NCI-H128 (cell line): Measurements from ENCODE around the gene ATP11A.

Source experiments
- DNase-seq: peaks from one replicate; lab custom pipeline; 2025; ENCODE audit not compliant: unreplicated experiment; lab: John Stamatoyannopoulos, UW

Gene ATP11A

GRCh38 chr13:112888238-112889111 is 198.6 kb downstream of the ATP11A start:
- DNase-seq, result no peak

DNA sequence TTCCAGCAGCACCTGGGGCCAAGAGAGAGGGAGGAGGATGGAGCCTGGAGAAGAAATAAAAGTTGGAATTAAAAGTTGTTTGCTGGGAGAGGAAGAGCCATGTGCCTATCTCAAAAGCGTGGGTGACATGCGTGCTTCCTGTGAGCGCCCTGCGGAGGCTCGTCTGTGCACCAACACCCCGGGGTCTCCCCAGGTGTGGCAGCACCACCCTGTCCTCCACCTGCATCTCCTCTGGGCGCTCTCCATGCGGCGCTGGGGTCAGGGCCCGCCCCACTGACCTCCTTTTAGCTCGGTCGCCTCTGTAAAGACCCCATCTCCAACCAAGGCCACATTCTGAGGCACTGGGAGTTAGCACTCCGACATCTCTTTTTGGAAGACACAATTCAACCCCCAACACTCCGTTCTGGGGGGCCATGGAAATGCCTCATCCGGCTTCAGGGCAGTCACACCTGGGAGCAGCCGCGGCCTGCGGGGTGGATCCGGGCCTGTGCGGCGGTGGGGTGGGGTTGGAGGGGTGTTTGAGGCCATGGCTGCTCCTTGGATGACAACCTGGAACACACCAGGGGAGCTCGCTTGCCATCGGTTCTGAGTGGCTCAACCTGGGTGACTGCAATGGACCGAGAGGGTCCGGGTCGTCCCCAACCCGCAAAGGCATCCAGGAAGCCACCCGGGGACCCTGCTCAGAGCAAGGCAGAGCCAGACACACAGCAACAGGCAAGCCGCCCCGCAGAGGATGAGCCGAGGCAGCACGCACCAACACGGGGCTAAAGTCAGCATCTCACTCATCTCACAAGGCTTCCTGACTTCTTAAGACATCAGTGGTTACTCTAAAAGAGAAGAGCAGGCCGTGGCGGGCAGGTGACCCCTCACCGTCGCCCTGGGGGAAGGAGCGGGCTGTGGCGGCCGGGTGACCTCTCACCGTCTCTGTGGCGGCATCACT is 199.8 kb downstream of the ATP11A start:
- no peak for DNase-seq

DNA sequence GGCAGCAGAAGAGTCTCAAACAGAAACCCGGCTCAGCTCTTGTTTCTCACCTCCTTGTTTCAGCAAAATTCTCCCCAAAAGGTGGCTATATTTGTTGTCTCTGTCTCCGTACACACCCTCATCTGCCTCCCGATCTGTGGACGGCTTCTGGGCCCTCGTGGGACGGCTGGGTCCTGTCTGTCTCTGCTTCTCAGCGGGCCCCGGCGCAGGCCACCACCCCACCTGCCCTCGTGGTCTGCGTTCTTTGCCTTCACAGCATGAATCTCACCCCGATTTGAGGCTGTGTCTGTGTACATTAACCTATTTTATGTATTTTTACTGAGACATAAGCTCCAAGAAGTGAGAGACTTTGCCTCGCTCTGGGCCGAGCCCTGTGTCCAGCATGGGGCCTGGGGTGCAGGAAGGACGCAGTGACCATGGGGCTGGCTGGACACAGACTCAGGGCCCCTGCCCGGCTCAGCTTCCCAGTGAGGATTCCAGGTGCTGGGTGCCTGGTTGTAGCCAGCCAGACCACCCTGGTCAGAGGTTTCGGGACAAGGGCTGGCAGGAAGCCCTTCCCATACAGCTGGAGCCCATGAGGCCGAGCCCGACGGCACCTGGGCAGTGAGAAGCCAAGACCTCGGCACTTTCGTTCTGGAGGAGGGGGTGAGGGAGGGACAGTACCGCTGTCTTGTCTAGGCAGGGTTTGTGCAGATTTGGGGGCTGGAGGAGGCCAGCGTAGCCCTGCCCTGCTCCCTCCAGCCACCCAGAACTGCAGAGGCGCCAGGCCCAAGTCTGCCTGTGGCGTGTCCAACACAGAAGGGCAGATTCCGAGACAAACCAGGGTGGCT is 200.7 kb downstream of the ATP11A start:
- DNase-seq, result no peak

DNA sequence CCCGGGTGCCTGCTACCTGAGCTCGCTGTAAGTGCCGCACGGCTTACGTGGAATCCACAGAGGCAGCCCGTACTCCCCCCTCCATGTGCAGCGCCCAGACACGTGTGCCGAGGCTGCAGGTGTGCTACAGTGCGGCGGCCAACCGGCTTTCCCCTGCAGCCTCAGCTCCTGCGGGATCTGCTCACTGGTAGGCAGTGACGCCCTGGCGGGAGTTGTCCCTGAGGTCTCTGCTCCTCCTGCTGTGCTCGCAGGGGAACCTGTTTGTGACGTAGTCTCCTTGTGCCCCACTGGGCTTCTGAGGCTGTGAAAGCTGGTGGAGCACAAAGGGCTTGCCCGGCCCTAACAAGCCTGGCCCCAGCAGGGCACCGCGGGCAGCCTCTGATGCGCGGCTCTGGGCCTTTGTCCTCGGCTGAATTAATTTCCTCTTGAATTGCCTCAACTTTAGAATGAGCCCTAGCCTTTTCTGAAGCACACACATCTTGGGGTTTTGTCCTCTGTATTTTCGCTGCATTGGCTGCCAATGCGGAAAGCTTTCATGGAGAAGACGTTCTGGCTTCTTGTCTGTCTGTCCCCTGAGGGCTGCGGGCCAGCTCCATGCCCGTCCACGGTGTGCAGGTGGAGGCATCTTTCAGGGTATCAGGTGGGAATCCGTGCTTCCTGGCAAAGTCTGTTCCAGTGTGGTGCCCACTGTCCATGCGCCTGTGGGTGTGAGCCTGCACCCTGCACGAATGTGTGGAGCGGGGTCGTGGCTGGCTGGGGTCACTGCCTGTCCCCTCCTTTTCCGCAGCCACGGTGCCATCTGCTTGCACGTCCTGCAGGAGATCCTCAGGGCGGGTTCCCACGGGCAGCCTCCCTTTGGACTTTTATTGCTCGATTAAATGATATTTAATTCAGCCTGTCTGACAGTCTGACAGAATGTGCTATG is 201.9 kb downstream of the ATP11A start:
- no peak for DNase-seq

DNA sequence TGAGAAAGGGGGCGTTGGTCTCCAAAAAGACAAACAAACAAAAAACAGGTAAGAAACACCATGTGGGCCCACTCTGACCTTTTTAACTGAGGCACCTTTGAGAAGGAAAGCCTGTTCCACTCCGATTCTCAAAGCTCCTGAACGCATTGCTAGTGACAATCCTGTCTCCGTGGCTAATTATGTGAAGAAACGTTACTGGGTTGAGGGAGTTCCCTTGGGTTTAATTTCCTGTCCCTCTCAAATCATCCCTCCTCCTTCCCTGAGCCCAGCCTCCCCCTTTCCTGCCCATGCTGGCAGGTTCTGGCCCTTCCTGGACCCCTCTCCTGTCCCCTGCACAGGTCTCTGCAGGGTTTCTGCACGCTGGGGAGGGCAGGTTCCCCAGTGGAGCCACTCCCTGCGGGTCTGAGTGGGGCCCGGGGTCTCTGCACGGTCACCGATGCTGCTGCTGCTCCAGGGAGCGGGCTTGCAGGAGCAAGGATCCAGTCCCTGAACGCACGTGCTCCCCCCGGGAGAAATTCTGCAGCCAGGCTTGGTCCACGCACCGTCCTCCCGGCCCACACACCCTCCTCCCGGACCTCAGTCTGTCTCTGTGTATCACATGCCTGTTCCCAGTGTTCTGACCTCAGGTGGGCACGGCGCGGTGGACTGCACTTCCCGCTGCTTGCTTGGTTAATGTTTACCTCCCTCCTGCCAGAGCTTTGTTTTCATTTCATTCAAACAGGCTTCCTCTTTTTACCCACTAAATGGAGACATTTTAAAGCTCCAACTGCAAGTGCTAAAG is 202.8 kb downstream of the ATP11A start:
- no peak for DNase-seq

GRCh38 chr13:112893207-112893569 is 203.3 kb downstream of the ATP11A start:
- no peak for DNase-seq

- DNase-seq, result peak; percentile 23
Observed at GRCh38 chr13:112893570-112894422, 204.0 kb downstream of the ATP11A start.

- no peak for DNase-seq
Observed at GRCh38 chr13:112894423-112894672, 204.5 kb downstream of the ATP11A start.

GRCh38 chr13:112894673-112895481 is 205.0 kb downstream of the ATP11A start:
- no peak for DNase-seq

GRCh38 chr13:112895521-112896465 is 206.0 kb downstream of the ATP11A start:
- no peak for DNase-seq

DNA sequence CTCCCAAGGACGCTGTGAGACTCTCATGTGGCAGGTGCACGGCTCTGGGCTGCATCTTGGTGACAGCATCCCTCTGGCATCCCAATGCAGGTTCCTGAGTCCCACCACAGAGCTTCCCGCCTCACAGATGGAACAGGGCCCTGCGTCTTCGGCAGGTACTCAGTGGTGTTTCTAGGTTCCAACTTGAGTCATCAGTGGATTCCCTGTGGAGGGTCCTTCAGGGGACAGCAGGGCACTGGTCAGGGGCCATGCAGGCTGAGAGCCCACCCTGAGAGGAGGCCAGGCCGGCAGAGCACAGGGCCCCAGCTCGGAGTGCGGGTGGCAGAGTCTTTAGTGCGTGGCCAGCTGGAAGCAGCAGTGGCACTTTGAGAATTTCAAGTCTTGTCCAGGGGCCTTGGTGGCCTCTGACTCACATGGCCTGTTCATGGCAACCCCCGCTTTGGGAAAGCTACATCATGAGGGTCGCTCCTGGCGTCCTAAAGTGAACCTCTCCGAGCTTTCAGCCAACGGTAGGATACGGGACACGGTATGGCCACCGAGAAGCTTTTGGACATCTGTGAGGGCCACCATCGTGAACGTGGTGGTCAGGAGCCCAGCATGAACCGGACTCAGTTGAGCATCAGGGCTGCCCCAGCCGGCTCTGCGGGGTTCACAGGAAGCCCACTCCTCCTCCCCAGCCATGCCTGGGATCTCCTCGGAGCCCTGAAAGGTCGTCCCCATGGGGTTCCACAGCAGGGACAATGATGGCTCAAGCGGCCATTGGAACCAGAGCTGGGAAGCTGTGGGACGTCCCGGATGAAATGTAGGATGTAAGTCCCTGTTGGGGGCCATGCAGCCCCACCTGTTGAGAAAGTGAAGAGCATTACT is 207.1 kb downstream of the ATP11A start:
- no peak for DNase-seq

DNA sequence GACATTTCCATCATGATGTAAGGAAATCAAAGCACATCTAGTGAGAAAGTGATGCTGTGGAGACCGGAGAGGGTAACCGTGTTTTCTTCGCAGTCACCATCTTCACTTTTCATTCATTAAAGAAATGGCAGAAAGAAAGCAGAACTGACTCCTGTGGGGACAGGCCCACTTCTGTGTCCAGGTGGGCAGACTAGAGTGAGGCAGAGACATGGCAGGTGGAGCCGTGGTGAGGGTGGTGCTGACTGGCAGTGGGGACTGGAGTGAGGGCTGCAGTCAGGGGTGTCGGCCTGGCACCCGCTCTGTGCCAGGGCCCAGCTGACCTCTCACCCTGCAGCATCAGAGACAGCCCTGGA is 207.7 kb downstream of the ATP11A start:
- DNase-seq, result no peak

- no peak for DNase-seq
Observed at GRCh38 chr13:112897956-112898620, 208.2 kb downstream of the ATP11A start.

- no peak for DNase-seq
Observed at GRCh38 chr13:112898621-112899280, 208.9 kb downstream of the ATP11A start.
